ENCODE results near the gene GYS2.
"Not testable (repeated sequence)": the region's sequence is repeated elsewhere in the genome, so short reads cannot be mapped to it uniquely, and the experiment has no call there.

Gene GYS2

DNA sequence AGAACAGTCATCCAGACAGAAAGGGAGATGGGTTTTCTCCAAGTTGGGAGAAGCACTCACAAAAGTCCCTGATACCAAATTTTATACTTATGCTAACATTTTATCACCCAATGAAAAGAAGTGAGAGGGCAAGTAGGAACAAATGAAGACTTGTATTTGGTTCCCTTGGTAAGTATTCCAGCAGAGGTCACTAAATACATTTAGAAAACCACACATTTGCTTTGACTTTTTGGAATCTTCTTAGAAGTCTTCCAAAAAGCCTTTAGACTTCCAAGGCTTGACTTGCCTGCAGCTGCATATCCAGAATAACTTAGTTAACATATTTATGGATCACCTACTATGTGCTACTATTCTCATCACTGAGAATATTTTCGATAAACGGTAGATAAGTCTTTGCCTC is 3.1 kb upstream of the GYS2 start:
- DNase-seq (ENCODE audit: low read depth): no peak
- H3K4me3 ChIP-seq (ENCODE audit: low read depth, low read length): no peak overlapping the region
- TF ChIP-seq, protein P1, sequence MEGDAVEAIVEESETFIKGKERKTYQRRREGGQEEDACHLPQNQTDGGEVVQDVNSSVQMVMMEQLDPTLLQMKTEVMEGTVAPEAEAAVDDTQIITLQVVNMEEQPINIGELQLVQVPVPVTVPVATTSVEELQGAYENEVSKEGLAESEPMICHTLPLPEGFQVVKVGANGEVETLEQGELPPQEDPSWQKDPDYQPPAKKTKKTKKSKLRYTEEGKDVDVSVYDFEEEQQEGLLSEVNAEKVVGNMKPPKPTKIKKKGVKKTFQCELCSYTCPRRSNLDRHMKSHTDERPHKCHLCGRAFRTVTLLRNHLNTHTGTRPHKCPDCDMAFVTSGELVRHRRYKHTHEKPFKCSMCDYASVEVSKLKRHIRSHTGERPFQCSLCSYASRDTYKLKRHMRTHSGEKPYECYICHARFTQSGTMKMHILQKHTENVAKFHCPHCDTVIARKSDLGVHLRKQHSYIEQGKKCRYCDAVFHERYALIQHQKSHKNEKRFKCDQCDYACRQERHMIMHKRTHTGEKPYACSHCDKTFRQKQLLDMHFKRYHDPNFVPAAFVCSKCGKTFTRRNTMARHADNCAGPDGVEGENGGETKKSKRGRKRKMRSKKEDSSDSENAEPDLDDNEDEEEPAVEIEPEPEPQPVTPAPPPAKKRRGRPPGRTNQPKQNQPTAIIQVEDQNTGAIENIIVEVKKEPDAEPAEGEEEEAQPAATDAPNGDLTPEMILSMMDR (IDR thresholded peaks at IDR 0.05; ENCODE audit: low read depth, low read length, missing control alignments): no peak

GRCh38 chr12:21606175-21606574 is 1.5 kb upstream of the GYS2 start:
- no peak overlapping the region for H3K4me3 ChIP-seq (ENCODE audit: low read depth, low read length)
- DNase-seq (ENCODE audit: low read depth): no peak
- TF ChIP-seq, protein P1 (IDR thresholded peaks at IDR 0.05; ENCODE audit: low read depth, low read length, missing control alignments): no peak

DNA sequence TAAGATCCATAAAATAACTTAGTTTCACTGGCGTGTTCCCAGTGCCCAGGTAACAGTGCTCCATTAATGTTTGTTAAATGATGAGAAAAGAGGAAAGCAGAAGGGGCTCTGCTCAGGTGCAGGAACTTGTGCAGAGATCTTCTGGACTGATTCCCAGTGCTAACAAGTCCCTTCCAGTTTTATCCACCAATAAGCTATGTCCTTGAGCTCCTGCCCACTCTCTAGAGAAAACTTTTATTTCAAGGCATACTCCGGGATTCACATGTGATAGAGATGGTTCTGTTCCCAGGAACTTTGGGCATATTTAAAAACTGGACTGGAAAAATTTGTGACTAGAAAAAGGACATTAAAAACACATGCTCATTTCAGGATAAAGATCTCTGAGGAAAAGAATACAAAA is 1.9 kb downstream of the GYS2 start:
- TF ChIP-seq, protein P1 (IDR thresholded peaks at IDR 0.05; ENCODE audit: low read depth, low read length, missing control alignments): no peak
- DNase-seq (ENCODE audit: low read depth): no peak
- H3K4me3 ChIP-seq (ENCODE audit: low read depth, low read length): no peak overlapping the region

DNA sequence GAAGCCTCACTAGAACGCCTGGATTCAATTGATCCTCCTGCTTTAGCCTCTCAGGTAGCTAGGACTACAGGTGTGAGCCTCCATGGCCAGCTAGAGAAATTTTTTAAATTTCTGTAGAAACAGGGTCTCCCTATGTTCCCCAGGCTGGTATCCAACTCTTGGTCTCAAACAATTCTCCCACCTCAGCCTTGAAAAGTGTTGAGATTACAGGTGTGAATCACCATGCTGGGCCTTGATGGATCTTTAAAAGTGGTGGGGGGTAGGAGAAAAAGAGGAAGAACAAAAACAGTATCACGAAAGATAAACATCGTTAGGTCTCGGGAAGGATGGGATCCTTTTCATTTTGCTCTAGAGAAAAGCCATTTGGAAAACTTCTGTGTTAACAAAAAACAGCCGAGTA is 4.5 kb downstream of the GYS2 start:
- H3K4me3 ChIP-seq (ENCODE audit: low read depth, low read length): no peak overlapping the region
- TF ChIP-seq, protein P1 (IDR thresholded peaks at IDR 0.05; ENCODE audit: low read depth, low read length, missing control alignments): no peak
- no peak for DNase-seq (ENCODE audit: low read depth)

DNA sequence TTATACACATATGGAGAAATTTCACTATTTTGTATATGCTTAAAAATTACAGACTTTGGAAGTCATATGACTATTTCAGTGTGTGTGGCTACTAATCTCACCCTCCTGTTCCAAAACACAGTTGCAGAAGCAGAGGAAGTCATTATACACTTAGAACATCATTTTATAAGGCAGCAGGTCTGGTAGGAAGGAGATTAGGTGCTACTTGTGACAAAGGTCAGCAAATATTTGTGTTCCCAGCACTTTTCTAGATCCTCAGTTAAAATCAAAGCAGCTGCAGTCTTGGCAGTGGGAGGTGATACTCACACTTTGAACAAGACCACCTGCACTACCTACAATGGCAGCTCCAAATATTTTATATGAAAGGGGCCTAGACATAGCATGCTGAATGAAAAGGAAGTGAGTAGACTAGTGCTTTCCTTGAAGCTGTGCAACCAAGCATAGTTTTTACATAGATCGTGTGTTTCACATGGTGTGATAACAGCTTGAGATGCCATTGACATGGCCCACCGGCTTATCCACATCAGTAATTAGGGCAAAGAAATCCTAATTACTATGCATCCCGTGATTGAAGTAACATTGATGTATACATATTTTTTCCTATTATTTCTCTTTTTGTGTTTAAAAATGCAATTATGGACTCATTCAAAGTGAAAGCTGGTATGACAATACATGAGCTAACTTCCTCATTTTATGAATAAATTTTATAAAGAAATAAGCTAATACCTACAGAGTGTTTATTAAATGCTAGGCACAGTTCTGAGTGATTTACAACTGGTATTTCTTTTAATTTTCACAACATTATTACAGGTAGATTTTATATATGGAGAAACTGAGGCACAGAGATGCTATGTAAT is 5.3 kb downstream of the GYS2 start:
- no peak for DNase-seq (ENCODE audit: low read depth)
- H3K4me3 ChIP-seq (ENCODE audit: low read depth, low read length): no peak overlapping the region
- TF ChIP-seq, protein P1 (IDR thresholded peaks at IDR 0.05; ENCODE audit: low read depth, low read length, missing control alignments): no peak

GRCh38 chr12:21598651-21599050 is 6.0 kb downstream of the GYS2 start:
- no peak for DNase-seq (ENCODE audit: low read depth)
- H3K4me3 ChIP-seq (ENCODE audit: low read depth, low read length): no peak overlapping the region
- TF ChIP-seq, protein P1 (IDR thresholded peaks at IDR 0.05; ENCODE audit: low read depth, low read length, missing control alignments): no peak

- DNase-seq (ENCODE audit: low read depth): not testable (repeated sequence)
Observed at GRCh38 chr12:21595356-21595755, 9.3 kb downstream of the GYS2 start.

More at GRCh38 chr12:21595356-21595755, 9.3 kb downstream of the GYS2 start:
- not testable (repeated sequence) for H3K4me3 ChIP-seq (ENCODE audit: low read depth, low read length)

Data from GM12864 (cell line).